HG02885 (cell line): ENCODE results near the gene ACBD4.
A peak's percentile ranks its signal among the peaks of the same experiment; 100 is the strongest.

ENCODE experiments used
- ATAC-seq: cut with Tn5 transposase; IDR thresholded peaks from one replicate; pipeline ENCODE4 v1.9.1; 2021; ENCODE audit warnings: mild to moderate bottlenecking; ENCODE audit not compliant: unreplicated experiment, poor library complexity

The ACBD4 gene

GRCh38 chr17:45135192-45135977 lies at the start of gene ACBD4:
Gene ACBD4 (plus strand): TSS chr17:45135687. CDS start chr17:45136145, 458 bp downstream.
- ATAC-seq = peak; percentile 77

DNA sequence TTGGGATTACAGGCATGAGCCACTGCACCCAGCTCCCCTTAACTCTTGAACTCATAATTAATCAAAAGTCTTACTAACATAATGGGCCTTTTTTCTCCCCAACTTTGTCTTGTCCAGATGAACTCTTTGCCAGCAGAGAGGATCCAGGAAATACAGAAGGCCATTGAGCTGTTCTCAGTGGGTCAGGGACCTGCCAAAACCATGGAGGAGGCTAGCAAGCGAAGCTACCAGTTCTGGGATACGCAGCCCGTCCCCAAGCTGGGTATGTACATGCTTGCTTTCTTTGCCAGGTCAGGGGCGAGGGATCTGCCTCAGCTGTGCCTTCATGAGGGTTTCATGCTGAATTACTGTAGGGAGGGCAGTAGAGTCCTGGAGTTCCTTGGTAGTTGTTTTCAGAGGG lies 49.1 kb upstream of the ACBD4 start:
- no peak for ATAC-seq

- no peak for ATAC-seq
Observed at GRCh38 chr17:45086865-45087503, 48.5 kb upstream of the ACBD4 start.

DNA sequence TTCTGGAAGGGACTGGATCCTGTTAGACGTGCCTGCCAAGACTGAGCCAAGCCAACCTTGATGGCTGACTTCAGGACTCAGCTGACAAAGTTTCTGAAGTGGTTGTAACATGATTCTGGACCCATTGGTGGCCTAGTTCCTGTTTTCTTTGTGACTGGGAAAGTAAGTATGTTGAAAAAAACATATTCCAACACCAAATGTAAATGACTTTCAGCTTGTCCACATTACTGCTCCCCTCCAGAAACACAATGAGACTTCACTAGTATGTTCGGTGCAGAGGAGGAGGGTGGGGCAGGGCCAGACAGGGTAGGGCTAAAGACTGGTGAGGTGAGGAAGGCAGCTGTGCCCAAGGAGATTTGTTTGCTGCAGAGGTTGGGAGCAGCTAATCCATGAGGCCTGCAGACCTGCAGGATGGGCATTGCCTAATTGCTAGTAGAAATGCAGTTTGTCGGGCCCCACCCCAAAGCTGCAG lies 47.9 kb upstream of the ACBD4 start:
- no peak for ATAC-seq

- ATAC-seq = no peak
Observed at GRCh38 chr17:45087978-45088377, 47.5 kb upstream of the ACBD4 start.

- ATAC-seq = no peak
Observed at GRCh38 chr17:45088741-45089140, 46.7 kb upstream of the ACBD4 start.

GRCh38 chr17:45090711-45091110 lies 44.8 kb upstream of the ACBD4 start:
- ATAC-seq = no peak

- ATAC-seq = no peak
Observed at GRCh38 chr17:45091778-45092425, 43.6 kb upstream of the ACBD4 start.

DNA sequence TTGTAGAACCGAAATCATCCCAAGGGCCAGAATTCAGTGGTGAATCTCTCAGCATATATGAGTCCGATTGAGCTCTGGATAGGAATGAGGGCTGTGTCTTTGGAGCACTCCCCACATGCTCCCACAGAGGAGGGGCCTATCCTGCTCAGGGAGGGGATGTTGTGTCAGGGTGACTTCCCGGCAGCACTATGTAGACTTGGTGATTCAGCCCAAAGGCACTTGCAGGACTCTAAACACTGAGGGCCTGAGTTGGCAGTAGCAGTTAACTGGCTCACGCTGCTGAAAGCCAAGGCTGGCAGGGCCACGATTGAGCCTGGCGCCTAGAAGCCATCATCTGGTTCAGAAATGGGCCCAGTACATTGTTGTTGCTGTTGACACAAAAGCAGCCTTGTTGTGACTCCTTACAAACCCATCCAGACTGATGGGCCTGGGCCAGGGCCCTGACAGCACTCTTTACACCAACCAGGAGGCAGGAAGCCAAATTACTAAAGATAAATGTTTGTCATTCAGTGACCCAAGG lies 42.5 kb upstream of the ACBD4 start:
- no peak for ATAC-seq

DNA sequence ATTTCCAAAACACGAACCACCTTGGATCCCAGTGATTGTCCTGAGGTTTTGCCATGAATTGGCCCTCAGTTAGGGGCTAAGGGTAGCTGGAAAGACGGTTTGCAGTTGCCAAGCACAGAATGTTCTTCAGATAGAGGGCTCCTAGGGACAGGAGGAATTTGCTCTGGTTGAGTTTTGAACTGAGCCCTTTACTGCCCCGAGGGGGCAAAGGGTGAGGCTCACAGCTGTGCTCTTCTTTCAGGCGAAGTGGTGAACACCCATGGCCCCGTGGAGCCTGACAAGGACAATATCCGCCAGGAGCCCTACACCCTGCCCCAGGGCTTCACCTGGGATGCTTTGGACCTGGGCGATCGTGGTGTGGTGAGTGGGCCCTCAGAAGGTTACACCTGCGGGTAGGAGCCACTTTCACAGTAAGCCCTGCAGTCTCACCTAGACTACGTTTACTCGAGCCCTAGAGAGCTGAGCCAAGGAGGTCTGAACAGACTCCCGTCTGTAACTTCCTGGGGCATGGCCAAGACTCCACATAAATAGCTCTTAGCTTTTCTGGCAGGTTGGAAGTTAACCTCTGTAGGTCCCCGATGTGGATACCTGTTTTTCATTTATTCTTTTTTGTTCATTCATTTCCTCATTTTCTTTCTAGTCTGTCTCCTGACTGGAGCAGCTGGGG lies 41.9 kb upstream of the ACBD4 start:
- ATAC-seq = no peak

GRCh38 chr17:45096141-45096540 lies 39.3 kb upstream of the ACBD4 start:
- ATAC-seq = no peak

DNA sequence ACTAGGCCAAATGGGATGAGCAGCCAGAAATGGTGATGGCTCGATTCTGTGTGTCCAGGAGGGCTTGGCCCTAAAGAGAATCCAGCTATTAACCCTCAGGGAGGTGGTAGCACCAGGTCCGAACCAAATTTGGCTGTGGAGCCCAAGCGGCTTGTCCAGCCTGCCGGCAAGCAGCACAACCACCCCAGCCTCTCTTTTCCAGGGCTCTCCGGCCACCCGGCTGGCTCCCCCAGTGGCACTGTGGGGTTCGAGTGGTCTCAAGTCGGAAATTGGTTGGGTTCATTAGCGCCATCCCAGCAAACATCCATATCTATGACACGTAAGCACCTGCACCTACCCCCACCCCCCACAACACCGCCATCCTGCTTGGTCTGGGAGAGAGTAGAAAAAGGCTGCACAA lies 38.6 kb upstream of the ACBD4 start:
- no peak for ATAC-seq

DNA sequence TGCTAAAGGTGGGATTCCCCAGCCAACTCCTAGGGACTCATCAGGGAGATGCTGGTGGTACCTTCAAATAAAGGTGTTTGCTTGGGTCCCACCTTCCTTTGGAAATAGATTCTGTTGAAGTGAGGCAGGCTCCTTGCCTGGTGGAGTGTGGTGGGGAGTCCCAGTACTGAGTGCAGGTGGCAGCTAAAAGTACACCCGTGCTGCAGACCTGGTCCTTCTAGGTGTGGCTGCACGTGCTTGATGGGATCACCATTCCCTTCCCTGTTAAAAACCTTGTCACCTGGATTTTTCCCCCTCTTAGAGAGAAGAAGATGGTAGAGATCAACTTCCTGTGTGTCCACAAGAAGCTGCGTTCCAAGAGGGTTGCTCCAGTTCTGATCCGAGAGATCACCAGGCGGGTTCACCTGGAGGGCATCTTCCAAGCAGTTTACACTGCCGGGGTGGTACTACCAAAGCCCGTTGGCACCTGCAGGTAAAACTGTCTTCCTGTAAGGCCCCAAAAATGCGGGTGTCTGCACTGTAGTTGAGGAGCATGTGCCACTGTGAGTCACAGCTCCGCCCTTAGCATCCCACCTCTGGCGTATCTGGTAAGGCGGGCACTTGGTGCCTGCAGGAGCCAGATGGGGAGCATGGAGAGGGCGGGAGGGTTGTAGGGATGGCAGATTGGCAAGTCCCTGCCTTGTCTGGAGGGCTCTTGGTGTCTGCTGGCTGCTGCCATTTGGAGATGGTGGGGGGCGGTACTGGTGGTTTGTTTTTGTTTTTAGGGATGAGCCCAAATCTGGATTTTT lies 37.2 kb upstream of the ACBD4 start:
- no peak for ATAC-seq

DNA sequence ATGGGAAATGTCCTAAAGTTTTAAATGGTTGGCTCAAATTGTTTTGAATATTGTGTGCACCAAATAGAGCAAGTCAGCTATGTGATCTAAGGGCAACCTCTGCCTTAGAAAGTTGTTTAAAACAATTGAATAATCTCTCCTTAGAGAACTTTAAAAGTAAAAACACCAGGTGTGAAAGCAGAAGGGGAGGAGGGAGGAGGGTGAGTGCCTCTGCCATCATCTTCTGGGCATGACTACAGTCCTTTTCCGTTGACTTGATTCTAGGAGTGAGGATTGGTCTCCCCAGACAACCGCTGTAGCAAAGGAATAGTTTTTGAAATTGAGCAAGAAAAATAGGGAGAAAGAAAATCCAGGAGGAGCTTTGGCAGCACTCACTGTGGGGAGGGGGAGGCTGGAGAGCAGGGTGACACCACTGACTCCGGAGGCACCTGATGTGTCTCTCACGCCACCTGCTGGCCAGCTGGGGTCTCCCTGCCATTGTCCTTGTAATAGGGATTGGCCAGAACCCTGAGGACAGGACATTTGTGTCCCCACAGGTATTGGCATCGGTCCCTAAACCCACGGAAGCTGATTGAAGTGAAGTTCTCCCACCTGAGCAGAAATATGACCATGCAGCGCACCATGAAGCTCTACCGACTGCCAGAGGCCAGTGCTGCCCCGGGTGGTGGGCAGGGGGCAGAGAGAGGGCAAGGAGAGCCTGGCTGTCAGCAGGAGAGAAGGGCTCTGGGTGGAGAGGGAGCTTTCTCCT lies 36.4 kb upstream of the ACBD4 start:
- no peak for ATAC-seq

DNA sequence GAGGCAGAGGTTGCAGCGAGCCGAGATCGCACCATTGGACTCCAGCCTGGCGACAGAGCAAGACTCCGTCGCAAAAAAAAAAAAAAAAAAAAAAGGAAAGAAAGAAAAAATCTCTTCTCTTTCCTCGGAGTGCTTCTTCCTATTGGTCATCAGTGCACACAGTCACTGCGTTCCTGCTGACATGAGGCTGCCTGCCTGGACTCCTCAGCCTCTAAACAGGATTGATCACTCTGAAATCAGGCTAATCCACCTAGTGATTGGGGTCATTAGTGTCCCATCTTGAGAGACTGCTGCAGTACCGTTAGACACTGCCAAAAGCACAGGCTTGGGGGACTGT lies 34.0 kb upstream of the ACBD4 start:
- no peak for ATAC-seq

DNA sequence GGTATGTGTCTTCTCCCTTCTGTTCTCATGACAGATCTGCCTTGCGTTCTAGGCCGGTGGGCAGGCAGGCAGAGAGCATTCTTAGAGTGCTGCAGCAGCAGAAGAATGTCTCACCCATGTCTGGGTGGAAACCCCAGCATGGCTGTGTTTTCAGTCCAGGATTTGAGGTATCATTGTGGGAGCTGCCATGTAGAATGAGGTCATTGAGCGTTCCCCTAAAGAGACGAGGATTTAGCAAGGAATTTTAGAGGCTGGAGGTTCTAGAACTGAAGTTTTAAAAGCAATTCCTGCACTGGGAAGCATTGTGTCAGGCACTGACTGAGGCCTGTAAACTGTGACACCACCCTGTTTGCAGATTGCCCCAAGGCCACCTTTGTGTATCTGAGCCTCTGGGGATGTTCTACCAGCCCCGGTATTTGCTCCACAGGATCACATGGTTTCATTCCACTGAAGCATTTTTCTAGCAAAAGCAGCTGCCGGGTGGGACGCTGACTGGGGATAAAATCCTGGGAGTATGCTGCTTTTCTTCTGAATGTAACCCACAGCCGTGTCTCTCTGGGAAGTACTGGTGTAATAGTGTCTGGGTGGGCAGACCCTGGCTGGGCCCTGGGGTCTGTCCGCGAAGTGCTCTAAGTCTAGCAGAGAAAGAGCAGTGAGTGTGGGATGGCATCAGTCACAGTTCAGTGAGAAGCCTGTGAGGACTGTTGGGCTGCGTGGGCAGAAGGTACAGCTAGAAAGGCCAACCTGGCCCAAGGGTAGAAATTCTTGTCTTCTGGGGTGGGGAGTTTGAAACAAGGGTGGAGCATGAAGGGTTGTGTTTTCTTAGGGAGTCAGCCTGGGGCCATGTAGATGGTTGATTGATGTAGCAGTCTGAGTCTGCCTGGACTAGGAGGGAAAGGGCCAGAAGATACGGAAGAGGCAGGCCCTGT lies 33.3 kb upstream of the ACBD4 start:
- no peak for ATAC-seq

- ATAC-seq = no peak
Observed at GRCh38 chr17:45102856-45103255, 32.6 kb upstream of the ACBD4 start.

- no peak for ATAC-seq
Observed at GRCh38 chr17:45103269-45103795, 32.2 kb upstream of the ACBD4 start.
